ENCODE data around the gene ADSS1.
A peak's percentile ranks its signal among the peaks of the same experiment; 100 is the strongest.

ADSS1 gene

GRCh38 chr14:104767634-104767918, 43.5 kb downstream of the ADSS1 start:
- no peak for DNase-seq
- Histone ChIP-seq H3K36me3 (replicated peaks) (peaks cover 18% of the 10 kb centered on the region), H3K4me3 (ENCODE audit: low read depth, low read length) (no peak overlapping the region), H3K27ac (no peak overlapping the region), H3K27me3 (replicated peaks) (no peaks in the 10 kb centered on the region)
- in situ Hi-C loops (cut with HindIII; ENCODE audit: low pct_ligation_motif_present, low sequenced_read_pairs) = no loop called here
- TF ChIP-seq CTCF (IDR thresholded peaks at IDR 0.05; ENCODE audit: low read depth, low read length, missing control alignments) = no peak

- Histone ChIP-seq H3K36me3 (replicated peaks) (peaks cover 27% of the 10 kb centered on the region), H3K27me3 (replicated peaks) (no peaks in the 10 kb centered on the region), H3K27ac (no peak overlapping the region), H3K4me3 (ENCODE audit: low read depth, low read length) (no peak overlapping the region)
- in situ Hi-C loops (cut with HindIII; ENCODE audit: low pct_ligation_motif_present, low sequenced_read_pairs) = no loop called here
- DNase-seq = peak; percentile 69
- peak; percentile 91 for TF ChIP-seq CTCF (IDR thresholded peaks at IDR 0.05; ENCODE audit: low read depth, low read length, missing control alignments)
Measured at GRCh38 chr14:104768437-104769323, 44.7 kb downstream of the ADSS1 start.

GRCh38 chr14:104769324-104770071, 45.5 kb downstream of the ADSS1 start:
- Histone ChIP-seq H3K36me3 (replicated peaks) (peaks cover 27% of the 10 kb centered on the region), H3K4me3 (ENCODE audit: low read depth, low read length) (no peak overlapping the region), H3K27ac (no peak overlapping the region), H3K27me3 (replicated peaks) (no peaks in the 10 kb centered on the region)
- in situ Hi-C loops (cut with HindIII; ENCODE audit: low pct_ligation_motif_present, low sequenced_read_pairs) = no loop called here
- no peak for DNase-seq
- no peak for TF ChIP-seq CTCF (IDR thresholded peaks at IDR 0.05; ENCODE audit: low read depth, low read length, missing control alignments)

- H3K36me3 ChIP-seq (replicated peaks) = peaks cover 29% of the 10 kb centered on the region
- in situ Hi-C loops (cut with HindIII; ENCODE audit: low pct_ligation_motif_present, low sequenced_read_pairs) = no loop called here
- DNase-seq = no peak
- H3K27ac ChIP-seq = no peak overlapping the region
- H3K4me3 ChIP-seq (ENCODE audit: low read depth, low read length) = no peak overlapping the region
- no peaks in the 10 kb centered on the region for H3K27me3 ChIP-seq (replicated peaks)
- no peak for TF ChIP-seq CTCF (IDR thresholded peaks at IDR 0.05; ENCODE audit: low read depth, low read length, missing control alignments)
Measured at GRCh38 chr14:104770072-104770579, 46.1 kb downstream of the ADSS1 start.

- in situ Hi-C loops (cut with HindIII; ENCODE audit: low pct_ligation_motif_present, low sequenced_read_pairs) = no loop called here
- TF ChIP-seq CTCF (IDR thresholded peaks at IDR 0.05; ENCODE audit: low read depth, low read length, missing control alignments) = peak; percentile 80
- DNase-seq = no peak
- H3K27me3 ChIP-seq (replicated peaks) = no peaks in the 10 kb centered on the region
- H3K27ac ChIP-seq = no peak overlapping the region
- no peak overlapping the region for H3K4me3 ChIP-seq (ENCODE audit: low read depth, low read length)
- H3K36me3 ChIP-seq (replicated peaks) = peaks cover 36% of the 10 kb centered on the region
Measured at GRCh38 chr14:104770851-104771272, 46.8 kb downstream of the ADSS1 start.
